GM21576 (cell line): ENCODE results near the gene MRPS14.
A peak's percentile ranks its signal among the peaks of the same experiment; 100 is the strongest.
"Not testable (repeated sequence)": the region's sequence is repeated elsewhere in the genome, so short reads cannot be mapped to it uniquely, and the experiment has no call there.

Experiments used
- ATAC-seq: cut with Tn5 transposase; IDR thresholded peaks from one replicate; pipeline ENCODE4 v1.9.1; 2021; ENCODE audit warnings: mild to moderate bottlenecking, moderate library complexity; ENCODE audit not compliant: unreplicated experiment

Gene MRPS14

DNA sequence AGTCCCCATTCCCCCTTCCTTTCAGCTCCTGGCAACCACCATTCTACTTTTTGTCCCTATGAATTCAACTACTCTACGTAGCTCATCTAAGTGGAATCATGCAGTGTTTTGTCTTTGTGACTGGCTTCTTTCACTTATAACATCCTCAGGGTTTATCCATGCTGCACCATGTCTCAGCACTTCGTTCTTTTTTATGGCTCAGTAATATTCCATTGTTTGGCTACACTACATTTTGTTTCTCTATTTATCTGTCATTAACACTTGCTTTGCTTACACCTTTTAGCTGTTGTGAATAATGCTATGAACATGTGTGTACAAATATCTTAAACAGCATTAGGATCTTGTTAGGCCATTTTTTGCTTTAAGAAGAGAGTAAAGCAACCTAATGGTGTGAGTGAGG lies 1.5 kb upstream of the MRPS14 start:
- no peak for ATAC-seq

DNA sequence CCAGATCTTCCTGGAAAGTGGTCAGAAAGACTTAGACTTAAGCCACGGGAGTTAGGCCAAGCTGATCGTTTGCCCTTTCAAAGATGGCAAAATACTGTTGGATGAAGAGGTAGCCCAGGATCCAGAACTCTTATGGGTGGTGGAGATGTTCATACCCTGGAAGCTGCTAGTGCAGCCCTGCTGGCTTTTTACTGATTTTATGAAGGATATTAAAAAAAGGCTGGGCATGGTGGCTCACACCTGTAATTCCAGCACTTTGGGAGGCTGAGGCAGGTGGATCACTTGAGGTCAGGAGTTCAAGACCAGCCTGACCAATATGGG lies 657 bp upstream of the MRPS14 start:
- ATAC-seq, result not testable (repeated sequence)

DNA sequence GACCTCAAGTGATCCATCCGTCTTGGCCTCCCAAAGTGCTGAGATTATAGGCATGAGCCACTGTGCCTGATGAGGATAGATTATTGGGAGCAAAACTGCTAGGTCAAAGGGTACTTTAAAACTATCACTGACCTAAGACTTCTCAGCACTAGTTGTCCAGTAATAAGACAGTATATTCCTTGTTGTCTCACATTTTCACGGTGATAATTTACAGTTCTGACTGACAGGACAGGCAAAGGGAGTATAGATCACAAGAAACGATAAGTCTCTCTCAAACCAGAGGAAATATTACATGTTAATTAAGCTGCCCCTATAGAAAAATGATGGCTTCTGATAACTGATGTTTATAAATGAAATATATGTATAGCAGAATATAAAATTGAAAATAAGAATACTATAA lies 3.7 kb downstream of the MRPS14 start:
- ATAC-seq, result no peak

DNA sequence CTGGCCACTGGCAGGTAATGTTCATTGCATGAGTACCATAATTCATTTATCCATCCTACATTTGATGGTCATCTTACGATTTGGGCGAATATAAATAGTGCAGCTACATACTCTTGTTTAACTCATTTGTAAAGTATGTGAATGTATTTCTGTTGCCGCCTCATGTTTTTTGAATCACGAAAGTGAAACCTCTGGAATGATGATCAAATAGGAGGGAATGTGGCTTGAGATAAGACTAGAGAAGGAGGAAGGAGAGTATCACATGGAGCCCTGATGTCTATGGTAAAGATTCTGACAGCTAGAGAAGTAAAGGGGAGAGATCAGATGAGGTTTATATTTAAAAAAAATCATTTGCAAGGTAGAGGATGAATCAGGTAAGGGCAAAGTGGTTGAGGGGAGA lies 8.0 kb downstream of the MRPS14 start:
- ATAC-seq, result no peak

DNA sequence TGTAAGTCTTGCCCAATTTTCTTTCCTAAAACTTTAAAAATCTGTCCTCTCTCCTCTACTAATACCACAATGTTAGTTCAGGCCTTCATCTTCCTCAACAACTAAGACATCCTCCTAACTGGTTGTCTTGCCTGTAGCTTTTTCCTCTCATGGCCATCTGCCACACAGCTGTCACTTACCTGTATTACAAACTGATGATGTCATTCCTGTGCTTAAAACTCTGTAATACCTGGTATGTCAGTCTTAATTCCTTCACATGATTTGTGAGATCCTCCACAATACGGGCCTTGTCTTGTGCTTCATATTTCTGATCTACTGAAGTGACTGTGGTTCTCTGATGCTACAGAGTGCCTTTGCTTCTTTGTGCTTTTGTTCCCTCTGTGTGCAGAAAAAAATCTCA lies 9.8 kb downstream of the MRPS14 start:
- no peak for ATAC-seq

DNA sequence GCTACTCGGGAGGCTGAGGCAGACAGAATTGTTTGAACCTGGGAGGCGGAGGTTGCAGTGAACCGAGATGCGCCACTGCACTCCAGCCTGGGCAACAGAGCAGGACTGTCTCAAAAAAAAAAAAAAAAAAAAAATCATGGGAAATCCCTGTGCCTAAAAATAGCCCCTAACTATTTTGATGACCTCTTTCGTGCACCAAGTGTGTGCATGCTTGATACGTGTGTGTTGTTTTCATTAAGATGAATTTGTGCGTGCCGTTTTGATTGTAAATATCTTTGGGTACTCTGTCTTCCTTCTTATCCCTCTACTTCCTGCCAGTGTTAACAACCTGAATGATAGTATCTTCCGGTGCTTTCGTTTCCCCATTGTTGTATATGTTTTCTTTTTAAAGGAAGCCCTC lies 13.7 kb downstream of the MRPS14 start:
- ATAC-seq, result no peak

DNA sequence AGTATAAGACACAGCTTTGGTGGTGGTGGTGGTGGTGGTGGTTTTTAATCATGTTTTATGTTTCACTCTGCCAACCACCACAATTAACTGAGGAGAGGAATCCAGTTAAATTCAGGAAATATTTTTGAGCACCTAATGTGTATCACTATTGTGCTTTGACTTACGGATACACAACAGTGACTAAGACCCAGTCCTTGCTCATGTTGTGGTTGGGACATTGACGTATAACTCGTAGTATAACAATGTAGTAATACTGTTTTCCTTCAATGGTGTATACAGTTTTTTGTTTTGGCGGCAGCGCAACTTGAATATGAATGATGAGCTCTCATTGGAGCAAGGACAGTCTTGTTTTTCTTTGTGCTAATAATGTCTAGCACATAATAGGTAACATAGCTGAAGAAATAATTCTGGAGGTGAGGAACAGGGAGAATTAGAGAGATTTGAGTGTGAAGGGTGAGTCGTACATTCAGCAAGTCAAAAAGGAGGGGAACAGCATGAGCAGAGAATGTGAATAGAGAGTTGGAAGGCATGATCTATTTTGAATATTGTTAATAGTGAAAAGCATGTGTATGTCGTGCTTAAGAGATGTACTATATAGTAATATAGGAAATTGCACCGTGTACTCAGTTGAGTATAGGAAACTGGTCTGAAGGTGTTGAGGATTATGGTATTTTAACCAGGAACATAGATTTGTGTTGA lies 18.0 kb downstream of the MRPS14 start:
- no peak for ATAC-seq

DNA sequence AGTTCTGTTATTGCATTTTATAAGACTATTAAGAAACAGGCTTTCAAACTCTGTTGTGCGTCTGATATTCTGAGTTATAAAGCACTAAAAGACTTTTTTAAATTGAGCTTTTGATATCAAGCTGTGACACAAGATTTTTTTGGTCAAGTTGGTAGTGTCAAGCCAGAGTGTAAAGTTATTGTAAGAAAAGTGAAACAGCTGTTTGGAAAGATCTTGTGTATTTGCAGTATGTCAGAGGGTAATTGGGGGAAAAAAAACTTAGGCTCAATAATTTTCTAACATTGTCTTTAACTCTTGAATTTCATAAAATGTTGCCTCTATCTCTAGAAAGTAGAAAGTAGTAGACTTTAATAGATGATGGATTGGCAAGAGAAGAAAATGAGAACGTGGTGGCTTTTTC lies 19.7 kb downstream of the MRPS14 start:
- no peak for ATAC-seq

DNA sequence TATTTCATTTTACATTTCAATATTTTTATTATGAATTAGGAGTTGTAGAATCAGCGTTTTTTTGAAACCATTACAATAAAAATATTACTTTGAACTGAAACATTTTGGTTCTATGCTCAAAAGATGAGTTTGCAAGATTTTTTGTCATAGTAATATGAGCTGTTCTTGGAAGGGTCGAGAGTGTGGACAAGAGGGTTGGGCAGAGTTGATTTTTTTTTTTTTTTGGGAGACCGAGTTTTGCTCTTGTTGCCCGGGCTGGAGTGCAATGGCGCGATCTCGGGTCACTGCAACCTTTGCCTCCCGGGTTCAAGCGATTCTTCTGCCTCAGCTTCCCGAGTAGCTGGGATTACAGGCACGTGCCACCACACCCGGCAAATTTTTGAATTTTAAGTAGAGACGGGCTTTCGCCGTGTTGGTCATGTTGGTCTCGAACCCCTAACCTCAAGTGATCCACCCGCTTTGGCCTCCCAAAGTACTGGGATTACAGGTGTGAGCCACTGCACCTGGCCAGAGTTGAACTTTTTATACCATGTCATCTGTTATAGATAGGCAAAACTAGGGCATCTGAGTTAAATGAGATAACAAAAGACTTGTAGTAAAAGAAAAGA lies 20.2 kb downstream of the MRPS14 start:
- ATAC-seq, result no peak

DNA sequence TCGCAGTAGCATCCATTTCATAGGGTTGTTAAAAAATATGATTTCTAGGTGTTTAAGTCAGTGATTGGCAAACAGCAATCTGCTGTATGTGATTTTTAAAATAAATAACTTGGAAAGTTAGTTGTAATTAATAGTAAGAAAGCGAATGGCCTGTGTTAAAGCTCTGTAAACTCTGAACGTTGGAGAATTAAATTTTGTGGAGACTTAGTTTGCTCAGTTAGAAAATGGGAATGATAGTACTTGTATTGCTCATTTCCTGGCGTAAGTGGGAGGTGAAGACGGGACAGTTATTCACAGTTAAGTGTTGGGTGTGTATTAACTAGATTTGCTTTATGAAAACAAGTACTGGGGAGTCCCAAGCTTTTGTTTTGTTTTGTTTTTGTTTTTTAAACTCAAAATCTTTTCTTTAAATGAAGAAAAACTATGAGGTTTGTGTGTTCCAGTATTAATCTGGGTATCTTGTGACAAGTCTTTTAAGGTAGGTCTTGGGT lies 22.5 kb downstream of the MRPS14 start:
- ATAC-seq, result no peak

DNA sequence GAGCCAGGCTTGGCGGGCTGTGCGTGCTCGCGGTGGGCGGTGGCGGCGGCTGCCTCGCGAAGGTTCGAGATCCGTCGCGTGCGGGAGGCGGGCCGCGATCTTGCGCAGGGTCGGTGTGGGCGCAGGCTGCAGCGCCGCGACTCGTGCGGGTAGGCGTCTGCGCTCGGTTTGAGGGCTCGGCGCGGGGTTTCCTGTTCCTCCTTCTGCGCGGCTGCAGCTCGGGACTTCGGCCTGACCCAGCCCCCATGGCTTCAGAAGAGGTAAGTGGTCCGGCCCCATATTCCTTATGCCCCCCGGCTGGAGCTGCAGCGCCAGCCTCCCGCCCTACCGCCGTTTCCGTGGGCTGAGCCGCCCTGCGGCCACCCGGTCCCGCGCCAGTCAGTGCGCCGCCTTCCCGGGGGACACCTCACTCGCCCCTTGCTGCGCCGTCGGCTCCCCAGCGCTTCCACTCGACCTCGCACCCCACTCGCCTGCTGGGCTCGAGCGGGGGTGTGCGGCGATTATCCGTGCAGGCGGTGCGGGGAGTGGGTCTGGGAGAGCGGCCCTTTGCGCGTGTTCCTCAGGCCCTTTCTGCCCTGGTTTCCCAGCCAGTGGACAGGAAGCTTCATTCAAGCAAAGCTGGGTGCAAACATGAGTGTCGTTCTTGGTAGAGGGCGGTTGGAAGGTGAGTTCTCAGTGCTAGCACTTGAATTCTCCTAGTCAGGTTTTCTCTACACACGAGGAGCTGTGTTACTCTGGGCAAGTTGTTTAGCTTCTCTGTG lies 23.1 kb downstream of the MRPS14 start, which contains the start of gene CACYBP:
TSS of gene CACYBP (plus strand) at position 12 of the 761 bp plus-strand sequence. CDS start at position 246, 234 bp downstream.
- peak; percentile 3 for ATAC-seq

DNA sequence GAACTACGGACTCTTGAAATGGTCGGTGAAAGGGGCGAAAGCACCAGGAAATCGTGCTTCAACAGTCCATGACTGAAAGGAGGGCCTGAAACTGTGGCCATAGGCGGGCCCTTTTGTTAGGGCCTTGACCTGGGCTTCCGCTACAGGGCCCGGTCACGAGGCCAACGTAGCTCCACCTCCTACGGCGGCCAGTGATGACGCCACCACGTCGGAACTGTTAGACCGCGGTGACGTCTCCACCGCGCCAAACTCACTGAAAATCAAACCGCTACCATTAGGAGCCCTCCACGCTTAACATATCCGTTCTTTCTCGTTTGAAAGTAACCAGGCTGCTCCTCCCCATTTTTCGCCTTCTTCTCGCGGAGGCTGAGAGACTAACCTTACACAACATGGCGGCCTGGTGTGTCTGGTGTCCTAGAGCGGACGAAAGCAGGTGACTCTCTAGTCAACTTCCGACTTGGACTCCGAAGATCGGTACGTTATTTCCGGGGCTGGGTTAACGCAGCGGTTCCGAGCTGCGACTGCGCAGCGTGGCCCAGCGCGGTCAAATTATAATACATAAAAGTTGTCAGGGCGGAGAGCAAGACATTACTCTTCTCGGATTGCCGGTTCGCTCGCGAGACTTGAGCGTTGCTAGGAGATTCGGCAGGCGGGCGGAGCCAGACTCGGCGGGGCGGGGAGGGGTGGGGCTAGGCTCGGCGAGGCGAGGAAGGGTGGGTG lies 23.8 kb downstream of the MRPS14 start:
- ATAC-seq, result peak; percentile 75

DNA sequence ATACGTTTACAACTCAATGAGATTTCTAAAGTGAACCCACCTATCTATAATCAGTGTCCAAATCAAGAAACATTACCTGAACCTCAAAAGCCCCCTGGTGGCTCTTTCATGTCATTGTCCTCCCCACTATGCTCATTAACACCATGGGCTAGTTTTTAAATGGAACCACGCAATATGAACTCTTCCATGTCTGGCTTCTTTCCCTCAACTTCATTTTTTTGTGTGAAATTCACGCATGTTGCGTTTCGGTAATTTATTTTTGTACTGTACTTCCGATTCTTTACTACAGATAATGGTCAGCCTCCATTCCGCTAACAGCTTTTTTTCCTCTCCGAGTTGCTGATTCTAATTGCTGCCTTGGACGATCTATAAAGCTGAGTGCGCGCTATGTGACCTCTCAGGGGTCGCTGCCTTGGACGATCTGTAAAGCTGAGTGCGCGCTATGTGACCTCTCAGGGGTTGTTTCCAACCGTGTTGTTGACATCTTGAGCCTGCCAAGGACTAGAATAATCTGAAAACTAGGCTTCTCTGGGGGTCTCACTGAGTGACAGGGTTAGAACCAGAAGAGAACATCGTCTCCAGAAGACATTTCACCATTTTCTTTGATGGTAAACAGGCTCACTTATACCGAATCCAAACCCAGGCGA lies 24.5 kb downstream of the MRPS14 start:
- no peak for ATAC-seq

DNA sequence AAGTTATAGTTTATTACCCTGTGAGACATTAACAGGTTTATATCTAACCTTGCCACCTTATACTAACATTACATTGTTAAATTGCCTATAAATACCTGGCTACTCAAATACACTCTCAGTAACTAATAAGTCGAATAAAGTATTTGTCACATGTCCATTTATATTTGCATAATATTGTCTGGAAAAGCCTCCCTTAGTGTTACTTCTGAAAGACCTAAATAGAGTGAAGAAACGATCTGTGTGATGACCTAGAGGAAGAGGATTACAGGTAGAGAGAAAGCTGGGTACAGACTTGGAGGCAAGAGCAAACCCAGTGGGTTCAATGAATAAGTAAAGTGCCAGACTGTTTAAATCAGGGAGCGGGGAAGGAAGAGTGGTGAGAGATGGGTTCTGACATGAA lies 26.2 kb downstream of the MRPS14 start:
- ATAC-seq, result no peak

DNA sequence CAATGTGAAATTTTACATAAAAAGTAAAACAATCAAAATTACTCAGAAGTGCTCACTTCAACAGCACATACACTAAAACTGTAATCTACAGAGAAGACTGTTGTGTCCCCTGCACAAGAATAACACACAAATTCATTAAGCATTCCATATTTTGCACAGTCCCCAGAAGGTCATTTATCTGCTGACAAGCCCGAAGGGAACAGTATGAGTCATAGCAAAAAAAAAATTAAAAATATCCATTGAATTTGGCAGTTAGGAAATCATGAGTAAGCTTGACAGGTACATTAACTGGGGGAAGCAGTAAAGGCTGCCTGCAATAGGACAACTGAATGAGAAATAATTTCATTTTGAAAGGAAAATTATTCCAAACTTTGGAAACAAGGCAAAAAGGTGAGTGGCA lies 26.7 kb downstream of the MRPS14 start:
- ATAC-seq, result no peak

DNA sequence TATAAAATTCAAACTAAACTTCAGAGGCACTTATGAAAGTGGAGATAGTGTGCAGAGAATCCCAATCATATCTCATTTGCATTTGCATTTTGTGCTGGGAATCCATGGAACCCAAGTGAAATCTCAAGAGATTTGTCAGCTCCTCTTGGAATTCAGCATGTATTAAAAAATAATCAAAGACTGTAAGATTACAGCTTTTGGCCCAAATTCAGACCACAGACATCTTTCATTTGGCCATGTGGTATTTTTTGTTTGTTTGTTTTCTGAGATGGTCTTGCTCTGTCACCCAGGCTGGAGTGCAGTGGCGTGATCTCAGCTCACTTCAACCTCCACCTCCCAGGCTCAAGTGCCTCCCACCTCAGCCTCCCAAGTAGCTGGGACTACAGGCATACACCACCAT lies 27.3 kb downstream of the MRPS14 start:
- ATAC-seq, result no peak

DNA sequence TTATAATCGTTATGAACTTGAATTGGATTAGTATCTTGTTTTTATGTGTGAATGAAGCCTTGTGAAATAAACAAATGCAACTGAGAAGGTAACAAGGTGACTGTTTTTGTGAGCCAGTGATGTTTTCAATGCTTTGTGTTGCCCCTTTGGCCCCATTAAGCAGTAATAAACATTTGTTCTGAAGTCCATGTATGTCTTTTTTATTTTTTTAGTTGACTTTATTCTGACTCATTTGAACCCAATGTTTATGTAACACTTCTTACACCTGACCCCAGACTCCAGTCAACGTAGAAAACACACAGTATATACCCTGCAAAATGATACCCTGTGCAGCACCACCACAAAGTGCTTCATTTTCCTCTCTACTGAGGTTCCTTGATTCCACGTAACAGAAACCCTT lies 28.1 kb downstream of the MRPS14 start:
- no peak for ATAC-seq

DNA sequence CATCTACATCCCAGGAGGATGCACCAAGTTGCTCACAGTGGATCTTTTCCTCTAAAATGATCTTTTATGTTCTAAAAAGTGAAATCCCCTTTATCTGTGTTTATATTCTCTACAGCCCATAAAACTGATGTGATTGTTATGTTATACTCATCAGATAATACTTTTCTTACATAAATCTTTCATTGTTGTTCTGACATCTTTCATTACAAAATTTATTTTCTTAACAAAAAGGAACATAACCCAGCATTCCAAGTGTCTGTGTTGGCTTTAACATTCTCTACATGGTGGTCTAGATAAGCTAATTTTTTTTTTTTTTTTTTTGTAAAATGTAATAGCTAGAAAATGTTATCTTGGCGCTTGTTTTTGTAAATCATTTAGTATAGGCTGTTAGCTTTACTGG lies 31.8 kb downstream of the MRPS14 start:
- ATAC-seq, result no peak

DNA sequence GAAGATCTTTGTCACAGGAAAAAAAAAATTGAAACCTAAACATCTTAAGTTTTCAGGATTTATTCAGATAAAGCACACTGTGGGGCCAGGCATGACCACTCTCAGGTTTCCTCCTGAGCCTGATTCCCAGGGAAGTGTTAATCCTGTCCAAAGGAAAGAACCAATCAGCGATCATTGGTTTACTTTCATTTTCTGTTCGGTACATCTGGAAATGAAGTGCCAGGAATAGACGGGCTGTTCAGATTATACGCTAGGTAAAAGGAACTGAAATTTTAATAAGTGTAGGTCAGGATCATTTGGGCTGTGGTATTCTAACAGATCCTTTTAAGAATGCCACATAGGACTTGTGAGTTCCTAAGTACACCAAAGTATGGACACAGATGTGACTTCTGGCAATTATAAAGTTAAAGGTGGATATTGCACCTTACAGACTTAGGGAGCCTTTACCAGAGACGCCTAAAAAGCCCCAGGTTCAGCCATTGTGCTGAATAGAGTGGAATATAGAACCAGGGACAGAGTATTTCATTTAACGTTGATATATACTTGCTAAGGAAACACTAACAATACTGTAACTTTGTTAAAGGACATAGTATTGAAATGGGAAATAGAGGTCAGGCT lies 32.7 kb downstream of the MRPS14 start:
- no peak for ATAC-seq

DNA sequence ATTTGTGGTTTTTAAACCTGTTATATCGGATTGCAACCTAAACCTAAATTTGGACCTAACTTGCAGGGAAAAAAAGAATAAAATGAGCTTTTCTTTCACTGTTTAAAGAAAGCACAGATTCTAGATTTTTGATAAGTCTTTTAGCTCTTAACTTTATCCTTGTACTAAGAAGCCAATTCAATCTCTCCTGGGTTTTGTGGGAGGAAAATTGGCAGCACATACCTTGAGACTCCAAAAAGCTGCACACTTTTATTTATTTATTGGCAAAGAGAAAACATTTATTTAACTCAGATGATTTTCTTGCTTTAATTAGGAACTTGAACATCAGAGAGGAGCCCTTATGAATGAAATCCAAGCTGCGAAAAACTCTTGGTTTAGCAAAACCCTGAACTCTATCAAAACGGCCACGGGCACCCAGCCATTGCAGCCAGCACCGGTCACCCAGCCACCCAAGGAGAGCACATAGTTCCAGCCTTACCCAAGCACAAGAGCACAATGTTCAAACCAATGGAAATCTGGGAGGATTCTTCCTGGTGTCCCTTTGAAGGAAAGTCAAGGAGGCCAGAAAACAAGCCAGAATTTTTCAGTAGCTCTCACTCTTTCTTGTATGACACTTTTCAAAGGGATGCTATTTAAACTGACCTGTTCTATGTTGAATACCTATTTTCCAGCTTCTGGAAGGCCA lies 33.5 kb downstream of the MRPS14 start:
- ATAC-seq, result no peak
